ENCODE data around the gene SNRPD3.
"Not testable (repeated sequence)": the region's sequence is repeated elsewhere in the genome, so short reads cannot be mapped to it uniquely, and the experiment has no call there.

Gene SNRPD3

DNA sequence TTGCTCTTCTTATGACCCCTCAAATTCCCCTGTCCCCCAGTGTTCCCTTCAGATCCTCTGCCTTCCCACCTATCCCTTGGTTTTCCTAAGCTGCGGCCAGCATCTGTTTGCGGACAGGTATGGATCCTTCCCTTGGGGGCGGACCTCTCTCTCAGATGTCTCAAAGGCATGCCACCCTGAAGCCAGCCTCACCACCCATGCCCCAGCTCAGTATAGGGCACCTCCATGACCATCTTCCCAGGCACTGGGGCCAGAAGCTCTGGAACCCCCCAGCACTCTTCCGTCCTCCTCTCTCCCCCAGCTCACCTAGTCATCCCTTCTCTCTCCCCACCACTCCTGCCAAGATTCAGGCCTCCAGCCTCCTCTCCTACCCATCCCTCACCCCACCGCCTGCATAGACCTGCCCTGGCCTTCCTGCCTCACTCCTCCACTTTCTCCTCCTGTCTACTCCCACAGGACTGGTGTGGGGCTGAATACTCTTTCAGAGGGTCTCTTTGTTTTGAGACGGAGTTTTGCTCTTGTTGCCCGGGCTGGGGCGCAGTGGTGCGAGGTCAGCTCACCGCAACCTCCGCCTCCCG lies 34.9 kb downstream of the SNRPD3 start:
- in situ Hi-C loops (cut with MboI; ENCODE audit: low pct_unique_long_range_greater_than_20kb, low sequenced_read_pairs, unreplicated experiment) = no loop called here
- DNase-seq (ENCODE audit: low spot score) = no peak
- TF ChIP-seq, protein P1, sequence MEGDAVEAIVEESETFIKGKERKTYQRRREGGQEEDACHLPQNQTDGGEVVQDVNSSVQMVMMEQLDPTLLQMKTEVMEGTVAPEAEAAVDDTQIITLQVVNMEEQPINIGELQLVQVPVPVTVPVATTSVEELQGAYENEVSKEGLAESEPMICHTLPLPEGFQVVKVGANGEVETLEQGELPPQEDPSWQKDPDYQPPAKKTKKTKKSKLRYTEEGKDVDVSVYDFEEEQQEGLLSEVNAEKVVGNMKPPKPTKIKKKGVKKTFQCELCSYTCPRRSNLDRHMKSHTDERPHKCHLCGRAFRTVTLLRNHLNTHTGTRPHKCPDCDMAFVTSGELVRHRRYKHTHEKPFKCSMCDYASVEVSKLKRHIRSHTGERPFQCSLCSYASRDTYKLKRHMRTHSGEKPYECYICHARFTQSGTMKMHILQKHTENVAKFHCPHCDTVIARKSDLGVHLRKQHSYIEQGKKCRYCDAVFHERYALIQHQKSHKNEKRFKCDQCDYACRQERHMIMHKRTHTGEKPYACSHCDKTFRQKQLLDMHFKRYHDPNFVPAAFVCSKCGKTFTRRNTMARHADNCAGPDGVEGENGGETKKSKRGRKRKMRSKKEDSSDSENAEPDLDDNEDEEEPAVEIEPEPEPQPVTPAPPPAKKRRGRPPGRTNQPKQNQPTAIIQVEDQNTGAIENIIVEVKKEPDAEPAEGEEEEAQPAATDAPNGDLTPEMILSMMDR (IDR thresholded peaks at IDR 0.05; ENCODE audit: extremely low read depth, insufficient read depth, missing control alignments) = no peak

DNA sequence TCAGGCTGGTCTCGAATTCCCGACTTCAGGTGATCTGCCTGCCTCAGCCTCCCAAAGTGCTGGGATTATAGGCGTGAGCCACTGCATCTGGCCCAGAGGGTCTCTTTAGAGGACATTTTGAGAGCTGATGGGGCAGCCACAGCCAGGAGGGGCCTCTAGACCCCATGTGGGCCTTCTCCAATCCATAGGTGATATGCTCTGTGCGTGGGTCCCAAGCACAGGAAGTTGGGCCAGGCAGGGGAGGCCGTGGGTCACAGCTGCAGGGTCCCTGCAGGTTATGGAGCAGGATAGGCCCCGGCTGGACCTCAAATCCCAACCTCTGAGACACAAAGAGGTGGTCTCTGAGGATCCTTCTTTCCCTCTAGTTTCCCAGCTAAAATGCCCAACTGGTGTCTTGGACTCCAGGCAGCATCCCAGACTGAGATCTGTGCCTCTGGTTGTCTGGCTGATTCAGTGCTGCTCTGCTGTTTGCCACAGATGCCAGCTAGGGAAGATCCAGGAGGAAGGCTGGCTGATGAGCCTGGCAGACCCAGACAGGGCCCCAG lies 35.6 kb downstream of the SNRPD3 start:
- DNase-seq (ENCODE audit: low spot score) = no peak
- in situ Hi-C loops (cut with MboI; ENCODE audit: low pct_unique_long_range_greater_than_20kb, low sequenced_read_pairs, unreplicated experiment) = no loop called here
- TF ChIP-seq, protein P1 (IDR thresholded peaks at IDR 0.05; ENCODE audit: extremely low read depth, insufficient read depth, missing control alignments) = no peak

DNA sequence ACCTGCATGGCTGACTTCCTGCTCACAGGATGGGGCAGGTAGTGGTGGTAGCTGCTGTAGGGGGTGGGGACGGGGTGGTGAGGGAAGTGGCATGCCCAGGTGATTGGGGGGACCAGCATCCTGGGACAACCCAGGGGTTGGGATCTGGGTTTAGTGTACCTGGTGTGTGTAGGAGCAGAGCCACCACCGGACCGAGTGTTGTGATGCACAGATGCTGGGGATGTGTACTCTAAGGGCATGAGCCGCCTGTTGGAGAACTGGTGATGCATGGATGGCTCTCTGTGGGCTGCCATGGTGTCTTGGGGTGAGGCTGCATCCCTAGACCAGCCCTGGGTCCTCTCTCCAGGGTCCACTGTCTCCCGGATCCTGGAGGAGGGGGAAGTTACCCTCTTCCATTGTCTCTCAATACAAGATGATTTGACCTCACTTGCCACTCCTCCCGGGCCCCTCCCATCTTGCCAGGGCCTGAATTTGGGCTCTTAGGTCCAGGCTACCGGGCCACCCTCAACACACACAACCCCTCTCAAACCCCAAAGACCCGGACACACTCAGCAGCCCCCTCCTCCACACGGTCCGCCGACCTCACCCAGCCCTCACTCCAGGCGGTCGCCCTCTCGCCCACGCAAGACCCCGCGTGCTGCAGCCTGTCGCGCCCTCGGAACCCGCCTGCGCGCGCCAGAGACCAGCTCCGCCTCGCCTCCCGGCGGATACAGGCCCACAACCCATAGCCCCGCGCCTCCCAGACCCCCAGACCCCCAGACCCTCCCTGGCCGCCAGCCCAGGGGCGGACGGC lies 36.5 kb downstream of the SNRPD3 start:
- TF ChIP-seq, protein P1 (IDR thresholded peaks at IDR 0.05; ENCODE audit: extremely low read depth, insufficient read depth, missing control alignments) = no peak
- in situ Hi-C loops (cut with MboI; ENCODE audit: low pct_unique_long_range_greater_than_20kb, low sequenced_read_pairs, unreplicated experiment) = no loop called here

DNA sequence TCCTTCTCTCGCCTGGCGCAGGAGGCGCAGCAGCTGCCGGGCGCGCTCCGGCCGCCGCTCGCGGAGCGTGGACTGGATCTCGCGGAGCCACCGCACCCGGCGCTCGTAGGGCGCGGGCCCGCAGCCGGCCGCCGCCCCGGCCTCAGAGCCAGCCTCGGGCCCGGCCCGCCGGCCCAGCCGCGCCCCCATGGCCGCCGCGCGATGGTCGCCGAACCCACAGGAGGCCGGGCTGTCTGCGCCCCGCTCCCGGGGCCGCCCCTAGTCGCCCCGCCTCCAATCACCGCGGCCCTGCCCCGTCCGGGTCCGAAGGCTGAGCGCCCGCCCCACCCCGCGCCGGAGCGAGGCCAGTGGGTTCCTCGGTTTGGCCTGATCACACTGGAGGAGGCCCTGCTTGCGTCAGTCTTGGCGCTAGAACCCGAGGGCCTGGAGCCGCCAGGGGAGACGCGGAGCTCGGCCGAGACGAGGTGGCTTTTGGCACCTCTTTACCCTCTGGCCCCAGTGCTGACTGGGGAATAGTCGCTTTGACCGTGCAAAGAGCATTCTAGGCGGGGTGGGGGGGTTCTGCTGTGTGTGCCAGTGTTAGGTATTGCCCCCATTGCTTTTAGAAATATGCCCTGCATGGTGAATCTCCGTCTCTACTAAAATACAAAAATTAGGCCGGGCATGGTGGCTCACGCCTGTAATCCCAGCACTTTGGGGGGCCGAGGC lies 37.2 kb downstream of the SNRPD3 start, which contains the start of gene LRRC75B:
Gene LRRC75B (minus strand): TSS at position 223 of the 708 bp plus-strand sequence. CDS start 34 bp downstream, at position 189.
- TF ChIP-seq, protein P1 (IDR thresholded peaks at IDR 0.05; ENCODE audit: extremely low read depth, insufficient read depth, missing control alignments) = no peak
- DNase-seq (ENCODE audit: low spot score) = peak; percentile 95
- in situ Hi-C loops (cut with MboI; ENCODE audit: low pct_unique_long_range_greater_than_20kb, low sequenced_read_pairs, unreplicated experiment) = no loop called here

More for the DNA sequence above, 36.5 kb downstream of the SNRPD3 start:
- no peak for DNase-seq (ENCODE audit: low spot score)

DNA sequence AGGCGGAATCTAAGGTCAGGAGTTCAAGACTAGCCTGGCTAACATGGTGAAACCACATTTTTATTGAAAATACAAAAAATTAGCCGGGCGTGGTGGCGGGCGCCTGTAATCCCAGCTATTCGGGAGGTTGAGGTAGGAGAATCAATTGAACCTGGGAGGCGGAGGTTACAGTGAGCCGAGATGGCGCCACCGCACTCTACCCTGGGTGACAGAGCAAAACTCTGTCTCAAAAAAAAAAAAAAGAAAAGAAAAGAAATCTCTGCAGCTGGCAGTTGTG lies 37.7 kb downstream of the SNRPD3 start:
- DNase-seq (ENCODE audit: low spot score); in situ Hi-C loops (cut with MboI; ENCODE audit: low pct_unique_long_range_greater_than_20kb, low sequenced_read_pairs, unreplicated experiment): not testable (repeated sequence)

DNA sequence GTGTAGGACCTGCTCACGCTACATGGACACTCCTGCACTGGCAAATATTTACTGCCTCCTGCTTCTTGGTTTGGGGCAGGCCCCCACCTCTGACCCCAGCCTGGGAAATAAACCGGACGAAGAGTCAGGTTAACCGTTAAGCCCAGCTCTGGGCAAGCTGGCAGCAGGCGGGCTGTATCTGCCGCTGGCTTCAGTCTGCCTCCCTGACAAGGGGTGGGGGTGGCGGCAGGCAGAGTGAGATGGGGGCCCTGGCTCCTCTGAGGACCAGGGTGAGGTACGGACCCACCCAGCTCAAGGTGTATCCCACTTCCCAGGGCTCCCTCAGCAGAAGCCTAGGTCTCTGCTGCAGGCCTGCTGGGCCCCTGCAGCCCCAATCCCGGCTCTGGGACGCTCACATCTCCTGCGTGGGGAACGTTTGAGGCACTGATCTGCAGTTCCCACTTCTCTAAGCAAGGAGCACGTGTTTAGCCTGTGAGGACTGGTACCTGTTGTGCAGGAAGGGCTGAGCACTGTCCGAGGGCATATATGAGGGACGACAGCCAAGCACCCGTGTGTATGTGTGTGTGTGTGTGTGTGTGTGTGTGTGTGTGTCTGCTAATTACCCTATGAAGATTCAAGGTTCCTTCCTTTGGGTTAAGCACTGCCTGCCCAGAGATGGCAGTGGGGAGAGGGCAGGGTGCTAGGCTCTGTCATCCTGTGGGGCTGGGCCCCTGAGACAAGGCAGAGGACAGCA lies 38.2 kb downstream of the SNRPD3 start:
- DNase-seq (ENCODE audit: low spot score) = no peak
- in situ Hi-C loops (cut with MboI; ENCODE audit: low pct_unique_long_range_greater_than_20kb, low sequenced_read_pairs, unreplicated experiment) = no loop called here
- TF ChIP-seq, protein P1 (IDR thresholded peaks at IDR 0.05; ENCODE audit: extremely low read depth, insufficient read depth, missing control alignments) = no peak

Data from GM13977 (cell line).